ENCODE data around the gene LRP2BP.
"Not testable (repeated sequence)": the region's sequence is repeated elsewhere in the genome, so short reads cannot be mapped to it uniquely, and the experiment has no call there.

Gene LRP2BP

GRCh38 chr4:185335579-185335978, 60.1 kb downstream of the LRP2BP start:
- in situ Hi-C loops (cut with HindIII; ENCODE audit: low sequenced_read_pairs), result no loop called here

DNA sequence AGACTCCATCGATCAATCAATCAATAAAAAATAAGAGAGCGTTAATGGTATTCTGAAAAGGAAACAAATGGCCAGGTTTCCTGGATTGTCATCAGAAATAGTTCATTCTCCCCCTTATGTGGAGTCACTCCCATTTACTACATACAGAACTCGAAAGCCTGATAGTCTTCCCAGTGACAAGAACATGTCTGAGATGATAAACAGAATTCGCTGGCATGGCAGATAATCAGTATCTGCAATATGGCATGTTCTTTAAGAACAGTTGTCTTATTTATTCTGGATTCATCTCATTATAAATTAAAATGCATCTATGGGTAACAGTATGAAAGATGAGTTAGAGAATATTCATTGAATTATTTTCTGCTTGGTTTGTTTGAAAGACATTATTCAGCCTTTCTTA, 61.4 kb downstream of the LRP2BP start:
- no peak for DNase-seq (ENCODE audit: low read depth, low spot score)
- in situ Hi-C loops (cut with HindIII; ENCODE audit: low sequenced_read_pairs), result no loop called here
- TF ChIP-seq, protein P1, sequence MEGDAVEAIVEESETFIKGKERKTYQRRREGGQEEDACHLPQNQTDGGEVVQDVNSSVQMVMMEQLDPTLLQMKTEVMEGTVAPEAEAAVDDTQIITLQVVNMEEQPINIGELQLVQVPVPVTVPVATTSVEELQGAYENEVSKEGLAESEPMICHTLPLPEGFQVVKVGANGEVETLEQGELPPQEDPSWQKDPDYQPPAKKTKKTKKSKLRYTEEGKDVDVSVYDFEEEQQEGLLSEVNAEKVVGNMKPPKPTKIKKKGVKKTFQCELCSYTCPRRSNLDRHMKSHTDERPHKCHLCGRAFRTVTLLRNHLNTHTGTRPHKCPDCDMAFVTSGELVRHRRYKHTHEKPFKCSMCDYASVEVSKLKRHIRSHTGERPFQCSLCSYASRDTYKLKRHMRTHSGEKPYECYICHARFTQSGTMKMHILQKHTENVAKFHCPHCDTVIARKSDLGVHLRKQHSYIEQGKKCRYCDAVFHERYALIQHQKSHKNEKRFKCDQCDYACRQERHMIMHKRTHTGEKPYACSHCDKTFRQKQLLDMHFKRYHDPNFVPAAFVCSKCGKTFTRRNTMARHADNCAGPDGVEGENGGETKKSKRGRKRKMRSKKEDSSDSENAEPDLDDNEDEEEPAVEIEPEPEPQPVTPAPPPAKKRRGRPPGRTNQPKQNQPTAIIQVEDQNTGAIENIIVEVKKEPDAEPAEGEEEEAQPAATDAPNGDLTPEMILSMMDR (IDR thresholded peaks at IDR 0.05; ENCODE audit: low read depth, low read length), result no peak
- H3K4me3 ChIP-seq (ENCODE audit: low read depth, low read length), result no peak overlapping the region

More at GRCh38 chr4:185335579-185335978, 60.1 kb downstream of the LRP2BP start:
- no peak for DNase-seq (ENCODE audit: low read depth, low spot score)
- H3K4me3 ChIP-seq (ENCODE audit: low read depth, low read length), result no peak overlapping the region
- TF ChIP-seq, protein P1 (IDR thresholded peaks at IDR 0.05; ENCODE audit: low read depth, low read length), result no peak

- DNase-seq (ENCODE audit: low read depth, low spot score), result no peak
- TF ChIP-seq, protein P1 (IDR thresholded peaks at IDR 0.05; ENCODE audit: low read depth, low read length), result no peak
- no peak overlapping the region for H3K4me3 ChIP-seq (ENCODE audit: low read depth, low read length)
- in situ Hi-C loops (cut with HindIII; ENCODE audit: low sequenced_read_pairs), result no loop called here
Measured at GRCh38 chr4:185332575-185333464, 62.9 kb downstream of the LRP2BP start.

GRCh38 chr4:185329879-185330510, 65.7 kb downstream of the LRP2BP start:
- DNase-seq (ENCODE audit: low read depth, low spot score); H3K4me3 ChIP-seq (ENCODE audit: low read depth, low read length); in situ Hi-C loops (cut with HindIII; ENCODE audit: low sequenced_read_pairs): not testable (repeated sequence)

DNA sequence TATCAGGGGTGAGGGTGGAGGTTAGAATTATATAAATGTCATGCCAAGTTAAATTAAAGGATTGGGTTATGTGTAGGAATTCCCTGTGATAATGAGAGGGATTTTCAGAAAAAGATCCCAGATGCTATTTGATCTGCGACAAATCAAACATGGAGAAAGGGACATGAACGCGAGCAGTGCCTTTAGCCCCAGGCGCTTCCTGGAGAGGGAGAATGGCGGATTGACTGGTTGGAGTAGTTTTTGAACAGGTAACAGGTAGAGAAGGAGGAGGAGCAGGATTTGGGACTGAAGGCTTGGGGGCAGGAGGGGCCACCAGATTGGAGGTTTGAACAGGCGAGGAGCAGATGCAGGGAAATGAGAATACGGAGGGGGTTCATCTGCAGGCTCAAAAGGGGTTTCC, 67.1 kb downstream of the LRP2BP start:
- in situ Hi-C loops (cut with HindIII; ENCODE audit: low sequenced_read_pairs), result no loop called here
- TF ChIP-seq, protein P1 (IDR thresholded peaks at IDR 0.05; ENCODE audit: low read depth, low read length), result no peak
- no peak for DNase-seq (ENCODE audit: low read depth, low spot score)
- no peak overlapping the region for H3K4me3 ChIP-seq (ENCODE audit: low read depth, low read length)

DNA sequence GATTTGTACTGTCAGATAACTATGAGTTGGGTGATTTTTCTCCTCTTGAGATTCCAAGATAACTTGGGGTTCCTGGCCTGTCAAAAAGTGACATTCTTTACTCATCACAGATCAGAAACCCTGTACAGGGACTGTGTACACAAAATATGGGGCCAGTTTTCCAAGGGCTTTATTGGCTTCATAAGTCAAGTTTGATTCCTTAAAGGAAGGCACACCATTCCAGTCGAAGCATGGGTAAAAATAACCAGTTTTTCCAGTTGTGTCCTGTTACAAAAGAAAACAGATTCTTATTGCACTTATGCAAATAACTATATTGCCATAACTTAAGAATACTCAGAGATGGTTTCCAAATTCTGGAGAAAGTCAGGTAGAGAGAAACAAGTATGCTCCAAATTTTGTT, 70.0 kb downstream of the LRP2BP start:
- DNase-seq (ENCODE audit: low read depth, low spot score); in situ Hi-C loops (cut with HindIII; ENCODE audit: low sequenced_read_pairs); H3K4me3 ChIP-seq (ENCODE audit: low read depth, low read length): not testable (repeated sequence)

DNA sequence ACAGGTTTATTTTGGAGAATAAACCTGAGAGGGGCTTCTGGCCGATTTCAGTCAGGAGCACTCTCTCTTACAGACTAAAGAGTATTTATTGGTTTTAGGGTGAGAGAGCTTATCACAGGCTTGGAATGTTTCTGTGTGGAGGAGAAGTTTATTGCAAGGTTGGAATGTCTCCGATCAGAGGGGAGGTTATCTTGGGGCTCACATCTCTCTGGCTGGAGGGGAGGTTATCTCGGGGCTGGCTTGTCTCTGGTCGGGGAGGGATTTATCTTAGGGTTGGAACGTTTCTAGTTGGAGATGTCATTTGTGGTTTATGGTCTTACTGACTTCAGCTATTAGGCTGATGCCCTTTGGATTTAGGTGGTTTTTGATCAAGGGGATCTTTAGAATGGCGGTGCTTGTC, 71.4 kb downstream of the LRP2BP start:
- in situ Hi-C loops (cut with HindIII; ENCODE audit: low sequenced_read_pairs); H3K4me3 ChIP-seq (ENCODE audit: low read depth, low read length); DNase-seq (ENCODE audit: low read depth, low spot score): not testable (repeated sequence)

DNA sequence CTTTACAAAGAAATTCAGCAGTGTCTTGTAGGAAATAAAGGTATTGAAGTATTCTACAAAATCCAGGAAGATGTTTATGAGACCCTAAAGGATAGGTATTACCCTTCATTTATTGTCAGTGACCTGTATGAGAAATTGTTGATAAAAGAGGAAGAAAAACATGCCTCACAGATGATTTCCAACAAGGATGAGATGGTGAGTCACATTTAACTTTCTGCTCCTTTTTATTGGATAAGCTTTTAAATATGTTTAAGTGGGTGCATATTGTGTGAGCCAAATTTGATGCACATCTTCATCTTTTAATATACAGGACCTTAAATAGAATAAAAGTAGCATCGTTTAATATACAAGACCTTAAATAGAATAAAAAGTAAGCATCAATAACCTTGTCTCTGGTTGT, 72.1 kb downstream of the LRP2BP start:
- peak; percentile 13 for DNase-seq (ENCODE audit: low read depth, low spot score)
- in situ Hi-C loops (cut with HindIII; ENCODE audit: low sequenced_read_pairs), result no loop called here
- TF ChIP-seq, protein P1 (IDR thresholded peaks at IDR 0.05; ENCODE audit: low read depth, low read length), result no peak
- H3K4me3 ChIP-seq (ENCODE audit: low read depth, low read length), result no peak overlapping the region
